NCI-H2227 treated with DMSO at 0.1 percent for 48 hours (cell line): ENCODE measurements around the gene SYAP1.
"Not testable (repeated sequence)": the region's sequence is repeated elsewhere in the genome, so short reads cannot be mapped to it uniquely, and the experiment has no call there.

Experiments used
- DNase-seq: peaks from one replicate; lab custom pipeline; 2025; lab: John Stamatoyannopoulos, UW

Gene SYAP1

GRCh38 chrX:16719334-16720084 is at the start of gene SYAP1:
Gene SYAP1, plus strand, starts transcription at chrX:16719612. Its CDS starts 113 bp downstream, at chrX:16719725.
- peak; percentile 98 for DNase-seq

- DNase-seq: peak; percentile 52
Observed at GRCh38 chrX:16671005-16671404, 48.4 kb upstream of the SYAP1 start.

DNA sequence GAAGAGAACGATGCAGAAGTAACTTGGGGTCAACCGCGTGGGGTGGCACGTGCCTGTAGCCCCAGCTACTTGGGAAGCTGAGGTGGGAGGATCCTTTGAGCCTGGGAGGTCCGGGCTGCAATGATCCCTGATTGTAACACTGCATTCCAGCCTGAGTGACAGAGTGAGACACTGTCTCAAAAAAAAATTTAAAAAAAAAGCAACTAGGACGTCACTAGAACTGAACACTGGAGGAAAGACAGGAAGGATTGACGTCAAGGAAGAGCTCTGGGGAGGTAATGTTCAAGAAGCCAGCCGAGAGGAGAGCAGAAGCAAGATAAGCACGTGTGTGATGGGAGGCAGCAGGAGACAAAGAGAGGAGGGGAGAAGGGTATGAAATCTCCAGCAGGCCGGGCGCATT is 40.7 kb upstream of the SYAP1 start:
- no peak for DNase-seq

GRCh38 chrX:16683007-16683664 is 36.3 kb upstream of the SYAP1 start:
- no peak for DNase-seq

- no peak for DNase-seq
Observed at GRCh38 chrX:16687514-16687913, 31.9 kb upstream of the SYAP1 start.

GRCh38 chrX:16695079-16695676 is 24.2 kb upstream of the SYAP1 start:
- DNase-seq: peak; percentile 39

DNA sequence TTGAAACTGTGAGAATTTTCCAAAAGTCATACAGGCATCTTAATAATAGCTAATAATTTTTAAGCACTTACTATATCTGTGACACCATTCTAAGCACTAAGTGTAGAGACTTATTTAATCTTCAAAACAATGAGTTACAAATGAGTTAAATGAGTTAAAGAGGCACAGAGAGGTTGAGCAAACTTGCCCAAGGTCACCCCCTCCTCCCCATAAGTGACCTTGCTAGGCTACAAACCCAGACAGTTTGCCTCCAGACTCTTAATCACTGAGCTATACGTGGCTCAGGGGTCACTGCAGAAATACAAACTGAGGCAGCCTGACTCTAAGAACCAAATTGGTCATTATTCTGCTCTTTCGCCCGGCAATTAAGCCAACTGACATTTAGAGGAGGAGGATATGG is 22.5 kb upstream of the SYAP1 start:
- DNase-seq: no peak

DNA sequence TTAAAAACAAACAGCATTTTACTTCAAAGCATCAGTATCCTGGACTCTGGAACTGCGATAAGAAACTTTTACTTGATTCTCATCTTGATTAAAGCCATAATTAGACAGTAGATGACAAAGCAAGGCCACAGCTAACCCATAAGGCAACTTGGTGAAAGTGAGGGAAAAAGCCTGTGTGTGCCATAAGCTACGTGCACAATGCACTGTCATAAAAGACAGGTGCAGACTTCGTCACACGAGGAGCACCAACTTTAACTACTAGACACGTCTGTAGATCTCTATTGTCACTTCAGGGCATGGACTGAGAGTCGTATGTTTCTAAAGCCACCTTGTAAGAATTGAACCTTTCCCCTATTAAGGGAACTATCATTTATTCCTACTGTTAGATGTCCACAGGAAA is 20.0 kb upstream of the SYAP1 start:
- no peak for DNase-seq

- DNase-seq: no peak
Observed at GRCh38 chrX:16700734-16701133, 18.7 kb upstream of the SYAP1 start.

DNA sequence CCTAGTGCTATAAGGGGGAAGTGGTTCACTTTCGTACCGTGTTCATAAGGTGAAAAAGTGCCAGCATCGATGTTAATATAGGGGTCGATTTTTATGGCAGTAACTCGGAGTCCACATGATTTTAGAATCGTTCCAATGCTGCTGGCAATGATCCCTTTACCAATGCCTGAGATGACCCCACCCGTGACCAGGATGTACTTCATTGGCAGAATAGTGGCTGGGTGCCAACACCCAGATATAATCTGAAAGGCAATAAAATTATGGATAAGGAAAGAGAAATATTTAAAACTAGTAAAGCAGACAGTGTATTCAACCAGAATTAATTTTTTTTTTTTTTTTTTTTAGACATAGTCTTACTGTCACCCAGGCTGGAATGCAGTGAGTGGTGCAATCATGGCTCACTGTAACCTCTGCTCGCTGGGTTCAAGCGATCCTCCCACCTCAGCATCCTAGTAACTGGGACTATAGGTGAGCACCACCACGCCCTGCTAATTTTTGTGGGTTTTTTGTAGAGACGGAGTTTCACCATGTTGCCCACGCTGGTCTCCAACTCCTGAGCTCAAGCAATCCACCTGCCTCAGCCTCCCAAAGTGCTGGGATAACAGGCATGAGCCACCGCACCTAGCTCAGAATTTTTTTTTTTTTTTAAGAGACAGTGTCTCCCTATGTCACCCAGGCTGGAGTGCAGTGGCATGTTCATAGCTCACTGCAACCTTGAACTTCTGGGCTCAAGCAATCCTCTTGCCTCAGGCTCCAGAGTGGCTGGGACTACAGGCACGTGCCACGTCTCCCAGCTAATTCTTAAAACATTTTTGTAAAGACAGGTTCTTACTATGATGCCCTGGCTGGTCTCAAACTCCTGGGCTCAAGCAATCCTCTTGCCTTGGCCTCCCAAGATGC is 16.5 kb upstream of the SYAP1 start:
- DNase-seq: no peak

GRCh38 chrX:16705370-16705769 is 14.0 kb upstream of the SYAP1 start:
- DNase-seq: no peak

DNA sequence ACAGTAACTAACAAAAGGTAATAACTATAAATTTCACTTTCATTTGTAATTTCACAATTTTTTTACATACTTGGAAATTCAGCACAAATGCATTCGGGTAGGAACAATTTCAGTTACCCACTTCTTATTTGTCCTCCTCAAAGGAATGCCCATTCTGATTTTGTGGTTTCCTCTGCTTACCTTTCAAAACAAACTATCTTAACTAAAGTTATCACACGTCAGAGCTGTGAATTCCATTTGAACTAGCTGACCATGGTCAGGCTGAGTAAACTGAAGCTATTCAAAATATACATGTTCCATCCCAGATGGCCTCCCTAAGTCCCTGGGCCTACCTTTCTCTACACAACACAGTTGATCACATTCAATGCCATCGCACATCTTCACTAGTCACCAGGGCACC is 11.4 kb upstream of the SYAP1 start:
- DNase-seq: no peak

GRCh38 chrX:16711219-16711811 is 8.1 kb upstream of the SYAP1 start:
- DNase-seq: no peak

DNA sequence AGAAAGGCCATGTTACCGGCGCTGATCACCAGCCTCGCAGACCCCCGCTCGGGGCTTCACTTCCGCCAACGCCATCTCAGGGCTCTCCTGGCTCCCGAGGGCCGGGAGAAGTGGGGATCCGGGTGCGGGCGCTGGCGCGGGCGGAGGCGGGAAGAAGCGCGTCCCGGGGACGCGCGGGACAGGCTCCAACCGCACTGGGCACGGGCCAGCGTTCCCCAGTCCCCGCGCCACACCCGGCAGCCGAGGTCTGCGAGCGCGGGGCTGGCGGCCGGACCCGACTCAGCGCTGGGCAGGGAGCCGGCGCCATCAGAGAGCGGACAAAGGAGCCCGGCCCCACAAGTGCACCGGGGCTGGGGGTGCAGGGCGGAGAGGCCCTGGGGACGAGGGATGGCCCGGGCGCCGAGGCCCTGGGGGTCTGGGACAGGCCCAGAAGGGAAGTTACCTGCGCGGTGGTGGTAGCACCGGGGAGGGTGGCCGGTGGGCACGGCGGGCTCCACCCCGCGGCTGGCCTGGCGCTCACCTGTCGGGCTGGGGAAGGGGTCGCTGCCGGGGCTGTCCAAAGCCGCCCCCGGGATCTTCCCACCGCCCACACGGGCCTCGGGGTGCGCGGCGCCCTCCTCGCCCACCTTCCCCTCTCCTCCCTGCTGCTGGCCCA is 7.4 kb upstream of the SYAP1 start:
- no peak for DNase-seq

DNA sequence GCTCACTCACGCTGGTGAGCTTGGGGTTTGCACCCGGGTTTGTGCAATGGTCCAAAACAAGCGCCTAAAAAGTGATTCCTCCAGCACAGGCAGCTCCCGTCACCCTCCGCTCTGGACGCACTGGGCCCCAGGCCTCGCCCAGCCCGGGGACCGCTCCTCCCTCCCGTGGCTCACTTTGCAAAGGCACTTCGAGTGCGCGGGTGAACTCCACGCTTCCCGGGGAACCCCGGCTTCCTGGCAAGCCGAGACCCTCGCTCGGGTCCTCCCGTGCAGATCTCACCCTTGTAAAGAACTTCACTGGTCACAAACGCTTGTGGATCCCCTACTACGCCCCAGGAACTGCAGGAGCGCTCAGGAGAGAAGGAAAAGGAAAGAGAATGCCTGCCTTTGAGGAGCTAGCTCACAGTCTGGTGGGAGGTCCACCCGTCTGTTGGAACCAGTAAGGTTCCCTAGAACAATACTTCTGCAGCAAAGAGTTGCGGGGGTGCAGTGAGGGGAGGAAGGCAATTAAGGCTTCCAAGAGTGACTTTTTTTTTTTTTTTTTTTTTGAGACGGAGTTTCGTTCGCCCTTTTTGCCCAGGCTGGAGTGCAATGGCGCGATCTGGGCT is 6.8 kb upstream of the SYAP1 start, which contains the start of gene CTPS2:
Gene CTPS2 (minus strand): TSS at position 122 of the 608 bp plus-strand sequence. CDS start 9,767 bp downstream, outside the sequence.
- peak; percentile 62 for DNase-seq

- no peak for DNase-seq
Observed at GRCh38 chrX:16714504-16714903, 4.9 kb upstream of the SYAP1 start.

- DNase-seq: not testable (repeated sequence)
Observed at GRCh38 chrX:16715638-16716037, 3.8 kb upstream of the SYAP1 start.

GRCh38 chrX:16716451-16716850 is 3.0 kb upstream of the SYAP1 start:
- not testable (repeated sequence) for DNase-seq

GRCh38 chrX:16718824-16719333 is 533 bp upstream of the SYAP1 start:
- DNase-seq: no peak

GRCh38 chrX:16722481-16722880 is 3.1 kb downstream of the SYAP1 start:
- DNase-seq: no peak
